HEK293T (cell line): ENCODE data around the gene TRAF3.

ENCODE experiments used
- ARNT ChIP-seq: fragments of 450-650 bp; IDR thresholded peaks from 2 replicates; pipeline ENCODE4 v1.6.1; 2017; ENCODE audit warnings: mild to moderate bottlenecking
- BHLHE40 ChIP-seq: fragments of 450-650 bp; IDR thresholded peaks from 2 replicates; pipeline ENCODE4 v1.6.1; 2016; ENCODE audit warnings: mild to moderate bottlenecking, moderate library complexity, borderline replicate concordance
- ELF4 ChIP-seq: fragments of 450-650 bp; IDR thresholded peaks from 2 replicates; pipeline ENCODE4 v1.6.1; 2017; ENCODE audit warnings: antibody characterized with exemption
- FOXM1 ChIP-seq: fragments of 450-650 bp; IDR thresholded peaks from 2 replicates; pipeline ENCODE4 v1.6.1; 2017; ENCODE audit warnings: mild to moderate bottlenecking, borderline replicate concordance
- L3MBTL2 ChIP-seq: fragments of 450-650 bp; conservative IDR thresholded peaks from 2 replicates; pipeline ENCODE4 v1.6.1; 2016; ENCODE audit warnings: mild to moderate bottlenecking
- SP1 ChIP-seq: fragments of 450-650 bp; IDR thresholded peaks from 2 replicates; pipeline ENCODE4 v1.6.1; 2017
- SUZ12 ChIP-seq: fragments of 450-650 bp; IDR thresholded peaks from 2 replicates; pipeline ENCODE4 v1.6.1; 2016; ENCODE audit warnings: mild to moderate bottlenecking

- no peak for TF ChIP-seq BHLHE40
- TF ChIP-seq FOXM1 = no peak
- no peak for TF ChIP-seq ELF4
- no peak for TF ChIP-seq SP1
- no peak for TF ChIP-seq L3MBTL2
- TF ChIP-seq ARNT = no peak
- no peak for TF ChIP-seq SUZ12
These were observed 5.7 kb downstream of the TRAF3 start for GRCh38 chr14:102782974-102783373.
